GM18505 (cell line): ENCODE results near the gene ELL.

Experiments used
- ATAC-seq: cut with Tn5 transposase; IDR thresholded peaks from one replicate; pipeline ENCODE4 v1.9.1; 2021; ENCODE audit not compliant: unreplicated experiment
- POLR2A ChIP-seq: IDR thresholded peaks from 4 replicates; pipeline ENCODE4 v1.6.1; 2011; ENCODE audit warnings: borderline replicate concordance; ENCODE audit not compliant: insufficient read depth, insufficient read length; ENCODE audit errors: extremely low read depth

ELL gene

DNA sequence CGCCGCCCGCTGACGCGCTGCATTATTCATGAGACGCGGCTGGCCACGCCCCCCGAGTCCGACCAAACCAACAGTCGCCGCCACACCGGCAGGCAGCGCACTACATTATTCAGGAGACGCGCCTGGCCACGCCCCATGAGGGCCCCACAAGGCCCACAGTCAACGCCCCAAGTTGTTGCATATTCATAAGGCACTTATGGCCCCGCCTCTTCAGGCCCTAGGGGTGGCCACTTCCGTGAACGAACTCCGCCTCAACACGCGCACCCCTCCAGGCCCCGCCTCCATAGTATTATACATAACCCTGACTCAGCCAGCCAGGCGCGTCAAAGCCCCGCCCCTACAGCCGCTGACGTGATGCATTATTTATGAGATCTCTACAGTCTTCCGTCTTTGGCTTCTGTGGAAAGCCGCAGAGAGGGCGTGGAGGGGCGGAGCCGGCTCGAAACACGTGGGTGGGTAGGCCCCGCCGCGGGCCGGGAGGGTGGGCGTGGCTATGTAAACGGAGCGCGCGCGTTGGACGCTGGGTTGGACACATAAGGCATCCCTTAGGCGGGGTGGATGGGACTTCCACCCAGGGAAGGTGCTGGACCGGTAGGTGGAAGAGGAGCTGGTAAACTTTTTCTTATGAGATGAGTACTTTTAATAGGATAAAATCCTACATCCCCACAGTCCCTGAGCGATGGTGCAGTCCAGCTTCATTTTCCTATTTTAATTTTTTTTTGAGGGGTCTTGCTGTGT, 423 bp upstream of the ELL start:
- ATAC-seq, result peak; percentile 80
- peak; percentile 63 for TF ChIP-seq POLR2A

DNA sequence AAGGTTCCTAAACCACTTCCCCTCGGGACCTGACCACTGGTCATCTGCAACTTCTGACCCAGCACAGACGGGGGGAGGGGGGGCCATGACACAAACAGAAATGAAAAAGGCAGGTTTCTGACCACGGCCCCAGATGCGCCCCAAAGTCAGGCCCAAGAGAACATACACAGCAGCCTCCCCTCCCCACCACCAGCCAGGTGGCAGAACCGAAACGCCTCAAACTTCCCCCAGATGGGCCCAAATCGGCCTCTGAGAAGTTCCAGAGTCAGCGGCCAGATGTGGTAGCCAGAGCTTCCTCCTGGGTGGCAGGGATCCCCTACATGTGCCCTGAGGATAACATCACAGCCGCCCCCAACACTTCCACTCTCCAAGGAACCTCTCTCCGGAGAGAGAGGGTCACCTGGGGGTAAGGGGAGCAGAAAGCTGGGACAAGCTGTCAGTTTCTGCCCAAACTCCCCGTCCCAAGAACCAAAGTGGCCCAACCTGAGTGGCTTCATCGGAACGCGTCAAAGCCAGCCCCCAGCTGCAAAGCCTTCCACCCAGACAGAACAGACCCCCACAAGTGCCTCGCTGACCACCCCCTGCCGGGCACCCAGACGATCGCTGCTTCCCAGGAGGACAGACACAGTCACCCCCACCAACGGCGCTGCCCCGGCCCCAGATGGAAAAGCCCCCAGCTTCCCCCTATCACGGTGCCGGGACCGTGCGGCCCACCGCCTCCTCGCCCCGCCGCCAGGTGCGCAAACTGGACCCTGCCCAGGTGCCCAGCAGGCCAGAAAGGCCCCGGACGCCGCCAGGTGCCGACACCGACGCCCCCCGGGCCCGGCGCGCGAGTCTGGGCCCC, 800 bp downstream of the ELL start:
- peak; percentile 49 for TF ChIP-seq POLR2A
- ATAC-seq, result peak; percentile 1

DNA sequence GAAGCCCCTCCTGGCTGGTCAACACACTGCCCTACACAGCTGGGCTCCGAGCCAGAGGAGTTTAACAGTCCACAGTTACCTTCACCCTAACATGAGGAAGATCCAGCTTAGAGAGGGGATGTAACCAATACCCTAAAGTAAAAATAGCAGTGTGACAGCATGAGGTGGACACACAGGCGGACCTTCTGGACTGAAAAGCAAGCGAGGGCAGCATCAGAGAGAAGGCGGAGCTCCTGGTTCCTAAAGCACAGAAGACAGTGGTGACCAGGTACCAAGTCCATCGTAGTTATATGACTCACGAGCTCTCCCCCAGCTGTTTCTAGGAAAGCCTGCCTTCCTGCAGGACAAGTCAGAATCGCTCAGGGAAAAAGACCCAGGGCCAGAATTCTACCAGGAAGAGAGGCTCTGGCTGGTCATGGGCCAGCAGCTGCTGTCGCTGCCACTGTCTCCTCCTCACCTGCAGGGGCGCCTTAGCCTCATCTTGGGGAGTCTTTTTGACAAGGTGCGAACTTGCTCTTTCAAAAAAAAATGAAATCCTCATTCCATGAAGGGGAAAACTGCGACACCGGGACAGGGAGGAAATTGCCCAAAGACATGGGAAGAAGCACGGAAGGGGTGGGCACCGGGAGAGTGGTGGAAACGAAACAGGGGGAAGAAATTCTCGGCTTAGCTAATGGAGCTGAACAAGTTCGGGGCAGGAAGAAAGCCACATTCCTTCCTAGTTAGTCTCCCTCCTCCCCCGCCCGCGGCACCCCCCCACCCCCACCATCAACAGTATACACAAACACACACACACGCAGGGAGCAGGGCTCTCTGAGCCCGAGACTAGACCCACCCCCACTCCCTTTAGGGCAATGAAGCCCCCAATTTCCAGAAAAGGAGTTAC, 1.7 kb downstream of the ELL start:
- no peak for ATAC-seq
- TF ChIP-seq POLR2A, result no peak

DNA sequence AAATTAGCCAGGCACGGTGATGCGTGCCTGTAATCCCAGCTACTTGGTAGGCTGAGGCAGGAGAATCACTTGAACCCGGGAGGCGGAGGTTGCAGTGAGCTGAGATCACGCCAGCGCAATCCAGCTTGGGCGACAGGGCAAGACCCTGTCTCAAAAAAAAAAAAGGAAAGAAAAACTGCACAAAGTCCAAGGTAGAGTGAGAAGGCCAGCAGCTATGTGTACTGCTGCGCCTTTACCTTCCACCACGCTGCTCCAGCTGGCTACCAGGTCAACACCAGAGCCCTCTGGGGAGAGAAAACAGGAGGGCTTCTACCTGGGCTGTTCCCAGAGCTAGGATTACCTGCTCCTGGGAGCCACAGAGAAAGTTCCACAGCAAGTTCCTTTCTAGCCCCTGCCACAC, 3.2 kb downstream of the ELL start:
- no peak for ATAC-seq
- no peak for TF ChIP-seq POLR2A

DNA sequence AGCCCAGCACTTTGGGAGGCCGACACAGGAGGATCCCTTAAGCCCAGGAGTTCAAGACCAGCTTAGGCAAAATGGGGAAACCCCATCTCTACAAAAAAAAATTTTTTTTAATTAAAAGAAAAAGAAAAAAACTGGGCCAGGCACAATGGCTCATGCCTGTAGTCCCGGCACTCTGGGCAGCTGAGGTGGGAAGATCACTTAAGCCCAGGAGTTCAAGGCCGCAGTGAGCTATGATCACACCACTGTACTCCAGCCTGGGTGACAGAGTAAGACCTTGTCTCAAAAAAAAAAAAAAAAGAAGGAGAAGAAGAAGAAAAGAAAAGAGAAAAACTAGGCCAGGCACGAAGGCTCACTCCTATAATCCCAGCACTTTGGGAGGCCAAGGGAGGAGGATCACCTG, 4.3 kb downstream of the ELL start:
- no peak for TF ChIP-seq POLR2A

DNA sequence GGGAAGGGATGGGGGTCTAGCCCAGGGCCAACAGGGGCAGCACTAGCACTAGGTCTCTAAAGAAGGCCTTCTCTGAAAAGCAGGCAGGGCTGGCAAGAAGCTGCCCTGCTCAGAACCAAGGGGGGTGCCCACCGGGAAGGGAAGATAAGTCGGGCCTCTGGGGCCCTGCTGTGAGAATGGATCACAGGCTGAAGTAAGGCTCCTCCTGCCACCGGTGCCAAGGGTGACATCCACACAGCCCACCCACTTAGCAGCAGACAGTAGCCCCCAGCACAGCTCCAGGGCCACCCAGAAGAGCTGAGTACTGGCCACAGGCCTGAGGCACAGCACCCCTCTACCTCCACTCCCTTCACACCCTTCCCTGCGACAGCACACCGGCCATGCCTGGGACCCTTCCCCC, 5.9 kb downstream of the ELL start:
- no peak for ATAC-seq
- TF ChIP-seq POLR2A, result no peak

More for the DNA sequence above, 4.3 kb downstream of the ELL start:
- no peak for ATAC-seq

DNA sequence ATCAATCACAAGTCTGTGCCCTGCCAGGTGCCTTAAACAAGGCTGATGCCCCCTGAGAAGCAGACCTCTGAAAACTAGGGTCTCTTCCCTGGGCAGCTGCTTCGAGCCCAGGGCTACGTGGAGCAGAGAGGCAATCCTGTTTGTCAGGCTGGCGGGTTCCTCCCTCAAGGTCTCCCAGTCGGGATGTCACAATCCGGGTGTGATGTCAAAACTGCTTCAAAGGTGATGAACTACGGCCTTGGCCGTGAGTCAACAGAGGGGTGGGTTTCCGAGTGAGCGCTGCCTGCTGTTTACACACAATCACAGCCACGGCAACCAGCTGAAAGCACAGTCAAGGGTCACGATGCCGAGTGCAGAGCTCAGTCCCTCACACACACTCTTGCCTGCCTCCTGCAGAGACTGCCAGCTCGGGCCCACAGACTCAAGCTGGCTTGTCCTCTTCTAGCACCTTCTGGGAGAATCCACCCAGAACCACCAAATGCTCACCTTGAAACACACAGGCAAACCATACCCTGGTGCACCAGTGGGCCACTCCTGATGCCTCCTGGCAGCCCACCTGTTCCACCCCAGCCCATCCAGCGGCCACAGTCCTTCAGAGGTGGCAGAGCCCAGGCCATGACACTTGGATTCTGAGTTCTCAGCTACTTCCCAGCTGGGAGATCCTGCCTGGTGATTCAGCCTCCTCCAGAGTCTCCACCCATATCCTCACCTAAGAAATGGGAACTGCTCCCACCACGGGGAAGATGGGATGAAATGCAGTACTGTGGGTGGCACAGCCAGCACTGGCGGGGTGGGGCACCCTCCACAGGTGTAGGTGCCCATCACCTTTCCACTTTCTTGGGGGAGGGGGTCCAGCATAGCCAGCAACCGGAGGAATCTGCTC, 6.8 kb downstream of the ELL start:
- no peak for TF ChIP-seq POLR2A
- no peak for ATAC-seq

DNA sequence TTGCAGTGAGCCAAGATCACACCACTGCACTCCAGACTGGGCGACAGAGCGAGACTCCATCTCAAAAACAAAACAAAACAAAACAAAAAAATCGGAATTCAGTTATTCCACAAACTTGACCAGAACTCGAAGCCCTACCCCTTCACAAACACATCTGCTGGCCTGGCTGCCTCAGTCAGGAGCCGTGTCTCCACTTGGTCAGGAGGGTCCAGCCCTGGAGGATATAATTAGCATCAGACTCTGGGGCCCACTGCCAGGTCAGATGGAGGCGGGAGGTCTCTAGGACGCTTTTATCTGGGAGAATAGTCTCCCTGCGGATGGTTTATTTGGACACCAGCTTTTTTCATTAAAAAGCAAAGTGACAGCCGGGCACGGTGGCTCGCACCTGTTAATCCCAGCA, 8.0 kb downstream of the ELL start:
- no peak for TF ChIP-seq POLR2A
- no peak for ATAC-seq

DNA sequence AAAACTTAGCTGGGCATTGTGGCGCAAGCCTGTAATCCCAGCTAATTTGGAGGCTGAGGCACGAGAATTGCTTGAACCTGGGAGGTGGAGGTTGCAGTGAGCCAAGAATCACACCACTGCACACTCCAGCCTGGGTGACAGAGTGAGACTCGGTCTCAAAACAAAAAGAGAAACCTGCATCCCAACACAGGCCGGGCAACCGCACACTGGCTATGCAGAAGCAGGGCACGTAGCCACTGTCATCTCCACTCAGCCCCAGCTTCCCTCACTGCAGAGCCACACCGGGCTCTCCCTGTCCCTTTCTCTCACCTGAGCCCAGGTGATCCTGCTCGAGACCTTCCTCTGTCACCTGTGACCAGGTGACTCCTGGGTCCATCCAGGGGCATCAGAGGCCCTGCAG, 11.7 kb downstream of the ELL start:
- ATAC-seq, result no peak
- TF ChIP-seq POLR2A, result no peak

DNA sequence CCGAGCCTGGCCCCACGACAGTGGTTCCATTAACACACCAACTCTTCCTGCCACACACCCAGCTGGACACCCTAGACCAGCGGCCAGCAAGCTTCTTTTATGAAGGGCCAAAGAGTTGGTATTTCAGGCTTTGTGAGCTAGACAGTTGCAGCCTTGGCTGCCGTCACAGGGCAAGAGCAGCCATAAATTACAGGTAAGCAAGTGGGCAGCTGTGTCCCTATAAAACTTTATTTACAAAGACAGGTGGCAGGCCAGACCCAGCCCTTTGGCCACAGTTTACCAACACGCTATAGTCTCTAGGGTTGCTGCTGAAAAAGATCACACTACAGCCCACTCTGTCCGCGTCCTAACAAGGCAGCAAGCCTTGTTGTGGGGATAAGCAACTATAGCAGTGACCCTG, 13.3 kb downstream of the ELL start:
- ATAC-seq, result no peak
- no peak for TF ChIP-seq POLR2A

DNA sequence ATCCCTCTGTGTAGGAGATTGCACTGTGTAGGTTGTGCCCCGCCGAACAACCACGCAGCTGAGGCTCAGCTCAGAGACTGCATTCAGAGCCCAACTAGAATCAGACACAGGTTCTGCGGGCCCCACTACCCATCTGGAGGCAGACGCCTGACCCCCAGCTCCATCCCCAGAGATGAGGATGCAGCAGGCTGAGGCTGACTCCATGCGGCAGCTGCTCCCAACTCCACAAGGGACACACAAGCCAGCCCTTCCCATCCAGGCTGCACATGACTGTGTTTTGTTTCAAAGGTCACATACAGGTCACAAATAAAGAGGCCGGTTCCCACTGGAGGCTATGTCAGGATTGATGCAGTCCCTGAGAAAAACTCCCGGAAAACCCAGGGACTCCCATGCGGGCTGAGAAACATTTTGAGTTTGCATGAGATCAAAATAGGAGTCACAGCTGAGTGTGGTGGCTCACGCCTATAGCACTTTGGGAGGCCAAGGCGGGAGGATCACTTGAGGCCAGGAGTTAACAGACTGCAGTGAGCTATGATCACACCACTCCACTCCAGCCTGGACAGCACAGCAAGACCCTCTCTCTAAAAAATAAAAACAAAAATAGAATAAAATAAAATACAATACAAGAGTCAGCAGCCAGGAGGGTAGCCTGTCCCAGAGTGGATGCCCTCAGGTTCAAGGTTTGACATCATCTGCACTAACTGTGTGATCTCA, 14.0 kb downstream of the ELL start:
- no peak for ATAC-seq
- no peak for TF ChIP-seq POLR2A
